K562 (cell line): ENCODE results near the gene DAZAP1. TPM values are rescaled to one million over a fixed set of nuclear protein-coding genes. Genes with fewer than 3 reads are reported as not detected.

Source experiments
- EHMT2 ChIP-seq: fragments of 450-650 bp; IDR thresholded peaks from 2 replicates; pipeline ENCODE4 v1.6.1; 2018; ENCODE audit warnings: antibody characterized with exemption
- HDAC6 ChIP-seq: IDR thresholded peaks from 2 replicates; pipeline ENCODE4 v1.6.1; 2012; ENCODE audit warnings: low read depth, mild to moderate bottlenecking, control low read depth, inconsistent platforms, low read length, moderate library complexity
- HEY1 ChIP-seq: fragments of 250-450 bp; sonication (Bioruptor Pico); IDR thresholded peaks from 2 replicates; pipeline ENCODE4 v1.5.0; 2020; ENCODE audit warnings: mild to moderate bottlenecking, moderate library complexity, borderline replicate concordance
- HMG20B ChIP-seq: fragments of 250-450 bp; sonication (Bioruptor Pico); IDR thresholded peaks from 2 replicates; pipeline ENCODE4 v1.5.0; 2021; ENCODE audit warnings: mild to moderate bottlenecking
- MLX ChIP-seq, 2 experiments: fragments of 450-650 bp in 1 of 2; sonication (generic) in 1 of 2; formaldehyde crosslinking; conservative IDR thresholded peaks; 2 replicates each; pipeline versions ENCODE4 v1.4.0 to v1.8.1; 2020 to 2022; ENCODE audit warnings: mild to moderate bottlenecking in 1 of 2, missing genetic modification reagents in 1 of 2
- NCOA1 ChIP-seq: fragments of 450-650 bp; IDR thresholded peaks from 2 replicates; pipeline ENCODE4 v1.6.1; 2016; ENCODE audit warnings: low read depth
- NR3C1 ChIP-seq: sonication (generic); formaldehyde crosslinking; IDR thresholded peaks from 2 replicates; pipeline ENCODE4 v1.8.1; 2022; ENCODE audit warnings: missing genetic modification reagents
- OTX1 ChIP-seq: fragments of 450-650 bp; formaldehyde crosslinking; IDR thresholded peaks from 2 replicates; pipeline ENCODE4 v1.4.0; 2022; ENCODE audit warnings: mild to moderate bottlenecking
- POLR2H ChIP-seq: IDR thresholded peaks from 2 replicates; pipeline ENCODE4 v1.6.1; 2016; ENCODE audit warnings: missing genetic modification characterization, low read depth, mild to moderate bottlenecking, control low read depth, missing compliant biosample characterization, moderate library complexity
- PRPF4 ChIP-seq: fragments of 200-400 bp; formaldehyde crosslinking; IDR thresholded peaks from one replicate; pipeline ENCODE4 v1.6.1; 2017; ENCODE audit warnings: low read length, low read depth, mild to moderate bottlenecking; ENCODE audit not compliant: insufficient read depth, poor library complexity, severe bottlenecking
- RAD21 ChIP-seq, 2 experiments: fragments of 250-450 bp in 1 of 2; fragments of 450-650 bp in 1 of 2; sonication (Bioruptor Pico) in 1 of 2; formaldehyde crosslinking in 1 of 2; IDR thresholded peaks in 1 of 2; conservative IDR thresholded peaks in 1 of 2; 2 replicates each; pipeline versions ENCODE4 v1.4.0 to v1.8.0; 2020 to 2022; ENCODE audit warnings: mild to moderate bottlenecking in 2 of 2, moderate library complexity in 1 of 2
- RBM22 ChIP-seq: fragments of 200-400 bp; formaldehyde crosslinking; IDR thresholded peaks from 2 replicates; pipeline ENCODE4 v1.6.1; 2018; ENCODE audit warnings: low read length, low read depth; ENCODE audit not compliant: poor library complexity, severe bottlenecking
- SRF ChIP-seq, 2 experiments: fragments of 250-450, 450-650 bp in 1 of 2; sonication (Bioruptor Pico) in 1 of 2; sonication (generic) in 1 of 2; formaldehyde crosslinking; IDR thresholded peaks; 2 replicates each; pipeline versions ENCODE4 v1.5.0 to v1.5.1; 2020 to 2022; ENCODE audit warnings: mild to moderate bottlenecking in 1 of 2, missing genetic modification reagents in 1 of 2
- TEAD1 ChIP-seq, 2 experiments: fragments of 450-650 bp in 1 of 2; sonication (generic) in 1 of 2; formaldehyde crosslinking; IDR thresholded peaks; 2 replicates each; pipeline versions ENCODE4 v1.4.0 to v1.8.0; 2020 to 2022; ENCODE audit warnings: mild to moderate bottlenecking in 2 of 2, missing genetic modification reagents in 1 of 2
- THAP12 ChIP-seq: fragments of 250-450 bp; sonication (Bioruptor Pico); IDR thresholded peaks from 2 replicates; pipeline ENCODE4 v1.9.0; 2021; ENCODE audit warnings: mild to moderate bottlenecking, inconsistent platforms
- ZFP1 ChIP-seq: fragments of 450-650 bp; formaldehyde crosslinking; IDR thresholded peaks from 2 replicates; pipeline ENCODE4 v1.4.0; 2020; ENCODE audit warnings: mild to moderate bottlenecking, mixed read lengths
- ZNF512 ChIP-seq: IDR thresholded peaks from 2 replicates; pipeline ENCODE4 v1.6.1; 2016; ENCODE audit warnings: missing genetic modification characterization, missing compliant biosample characterization
- polyA plus RNA-seq, 8 experiments: library from polyadenylated mRNA; depleted of rRNA in 4 of 8; stranded (reverse) in 5 of 8; unstranded in 3 of 8; fragments of >200 nt; fragmentation: Nextera tagmentation in 2 of 8; fragmentation: Illumina TruSeq in 1 of 8; extraction: Ambion mirVana in 2 of 8; extraction: Trizol in 1 of 8; gene quantifications; 2 replicates each; pipeline versions ENCODE4 v1.2.1 to v1.2.3, GENCODE V29; 2011 to 2014; ENCODE audit warnings: inconsistent platforms in 1 of 8, missing spikeins in 1 of 8
- total RNA-seq, 7 experiments: library from RNA; depleted of rRNA in 6 of 7; stranded (reverse); fragments of >200 nt in 6 of 7; fragmentation: Illumina TruSeq in 2 of 7; extraction: Trizol in 2 of 7; gene quantifications; 2 replicates each; pipeline versions ENCODE4 v1.2.1 to v1.2.3, GENCODE V29; 2011 to 2021; ENCODE audit warnings: low replicate concordance in 1 of 7
- TF ChIP-seq, protein P1 (sequence below): IDR thresholded peaks from 3 replicates; pipeline ENCODE4 v1.6.1; 2011; ENCODE audit warnings: borderline replicate concordance, mild to moderate bottlenecking; ENCODE audit not compliant: insufficient read length, insufficient read depth

DAZAP1 gene
- total and polyA plus RNA-seq, 9 of the 15 experiments (the other 6 are each of a cell fraction or from before 2014, with no cell fraction given) = 10.8 to 289 (median 142) TPM

GRCh38 chr19:1383312-1384084 lies 23.9 kb upstream of the DAZAP1 start, which contains the start of gene NDUFS7 (continued):
- no peak for TF ChIP-seq ZNF512 (tag)
- peak; percentile 53 to 85; a peak in 2 of 4 replicates for TF ChIP-seq TEAD1 (CRISPR knock-in tag; IDR thresholded peaks at IDR 0.05)
- no peak for TF ChIP-seq EHMT2
- TF ChIP-seq, protein P1, sequence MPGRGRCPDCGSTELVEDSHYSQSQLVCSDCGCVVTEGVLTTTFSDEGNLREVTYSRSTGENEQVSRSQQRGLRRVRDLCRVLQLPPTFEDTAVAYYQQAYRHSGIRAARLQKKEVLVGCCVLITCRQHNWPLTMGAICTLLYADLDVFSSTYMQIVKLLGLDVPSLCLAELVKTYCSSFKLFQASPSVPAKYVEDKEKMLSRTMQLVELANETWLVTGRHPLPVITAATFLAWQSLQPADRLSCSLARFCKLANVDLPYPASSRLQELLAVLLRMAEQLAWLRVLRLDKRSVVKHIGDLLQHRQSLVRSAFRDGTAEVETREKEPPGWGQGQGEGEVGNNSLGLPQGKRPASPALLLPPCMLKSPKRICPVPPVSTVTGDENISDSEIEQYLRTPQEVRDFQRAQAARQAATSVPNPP = no peak
- no peak for TF ChIP-seq NR3C1 (CRISPR knock-in tag)
- TF ChIP-seq SRF (CRISPR knock-in tag; IDR thresholded peaks at IDR 0.05) = peak in 1 of 2 experiments; percentile 80; a peak in 2 of 4 replicates
- TF ChIP-seq NCOA1 = peak; percentile 99
- TF ChIP-seq OTX1 (CRISPR knock-in tag) = peak; percentile 58; the same call in 1 of the 2 replicates
- peak; percentile 93 for TF ChIP-seq PRPF4
- peak; percentile 35; a peak in 2 of 4 replicates for TF ChIP-seq RAD21 (CRISPR knock-in tag; conservative IDR thresholded peaks at IDR 0.05 in 1 of 2, IDR thresholded peaks at IDR 0.05 in 1 of 2)
- peak; percentile 26 to 88; a peak in 1 of 4 replicates for TF ChIP-seq MLX (CRISPR knock-in tag; conservative IDR thresholded peaks at IDR 0.05)
- TF ChIP-seq THAP12 = 0 out of 2 replicates have a peak, but pooled peaks have one; percentile 31
- TF ChIP-seq HDAC6 = no peak; the same call in 1 of the 2 replicates
- TF ChIP-seq RBM22 = peak; percentile 96
- no peak for TF ChIP-seq HEY1 (CRISPR knock-in tag)
- TF ChIP-seq HMG20B = no peak
- peak; percentile 99 for TF ChIP-seq POLR2H (tag)
- no peak for TF ChIP-seq ZFP1
